Measurements from ENCODE around the gene SALL3. TPM values are rescaled to one million over a fixed set of nuclear protein-coding genes. Genes with fewer than 3 reads are reported as not detected.

SALL3 gene
- total RNA-seq, 1 donor from 2014 or later: 0.36 TPM

DNA sequence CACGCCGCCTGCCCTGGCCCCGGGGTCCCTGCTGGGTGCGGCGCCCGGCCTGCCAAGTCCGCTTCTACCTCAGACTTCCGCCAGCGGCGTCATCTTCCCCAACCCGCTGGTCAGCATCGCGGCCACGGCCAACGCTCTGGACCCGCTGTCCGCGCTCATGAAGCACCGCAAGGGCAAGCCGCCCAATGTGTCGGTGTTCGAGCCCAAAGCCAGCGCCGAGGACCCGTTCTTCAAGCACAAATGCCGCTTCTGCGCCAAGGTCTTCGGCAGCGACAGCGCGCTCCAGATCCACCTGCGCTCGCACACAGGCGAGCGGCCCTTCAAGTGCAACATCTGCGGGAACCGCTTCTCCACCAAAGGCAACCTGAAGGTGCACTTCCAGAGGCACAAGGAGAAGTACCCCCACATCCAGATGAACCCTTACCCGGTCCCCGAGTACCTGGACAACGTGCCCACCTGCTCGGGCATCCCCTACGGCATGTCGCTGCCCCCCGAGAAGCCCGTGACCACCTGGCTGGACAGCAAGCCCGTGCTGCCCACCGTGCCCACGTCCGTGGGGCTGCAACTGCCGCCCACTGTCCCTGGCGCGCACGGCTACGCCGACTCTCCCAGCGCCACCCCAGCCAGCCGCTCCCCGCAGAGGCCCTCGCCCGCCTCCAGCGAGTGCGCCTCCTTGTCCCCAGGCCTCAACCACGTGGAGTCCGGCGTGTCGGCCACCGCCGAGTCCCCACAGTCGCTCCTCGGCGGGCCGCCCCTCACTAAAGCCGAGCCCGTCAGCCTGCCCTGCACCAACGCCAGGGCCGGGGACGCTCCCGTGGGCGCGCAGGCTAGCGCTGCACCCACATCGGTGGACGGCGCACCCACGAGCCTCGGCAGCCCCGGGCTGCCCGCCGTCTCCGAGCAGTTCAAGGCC, 13.7 kb downstream of the SALL3 start:
- Histone ChIP-seq H3K4me1 (no peaks in the 10 kb centered on the region), H3K36me3 (no peaks in the 10 kb centered on the region), H3K27me3 (ENCODE audit: low read depth) (peaks cover 65% of the 10 kb centered on the region), H3K9me3 (replicated peaks) (no peaks in the 10 kb centered on the region), H3K27ac (replicated peaks) (no peak overlapping the region), H3K4me3 (no peak overlapping the region)
- no peak for DNase-seq
- TF ChIP-seq, protein P1, sequence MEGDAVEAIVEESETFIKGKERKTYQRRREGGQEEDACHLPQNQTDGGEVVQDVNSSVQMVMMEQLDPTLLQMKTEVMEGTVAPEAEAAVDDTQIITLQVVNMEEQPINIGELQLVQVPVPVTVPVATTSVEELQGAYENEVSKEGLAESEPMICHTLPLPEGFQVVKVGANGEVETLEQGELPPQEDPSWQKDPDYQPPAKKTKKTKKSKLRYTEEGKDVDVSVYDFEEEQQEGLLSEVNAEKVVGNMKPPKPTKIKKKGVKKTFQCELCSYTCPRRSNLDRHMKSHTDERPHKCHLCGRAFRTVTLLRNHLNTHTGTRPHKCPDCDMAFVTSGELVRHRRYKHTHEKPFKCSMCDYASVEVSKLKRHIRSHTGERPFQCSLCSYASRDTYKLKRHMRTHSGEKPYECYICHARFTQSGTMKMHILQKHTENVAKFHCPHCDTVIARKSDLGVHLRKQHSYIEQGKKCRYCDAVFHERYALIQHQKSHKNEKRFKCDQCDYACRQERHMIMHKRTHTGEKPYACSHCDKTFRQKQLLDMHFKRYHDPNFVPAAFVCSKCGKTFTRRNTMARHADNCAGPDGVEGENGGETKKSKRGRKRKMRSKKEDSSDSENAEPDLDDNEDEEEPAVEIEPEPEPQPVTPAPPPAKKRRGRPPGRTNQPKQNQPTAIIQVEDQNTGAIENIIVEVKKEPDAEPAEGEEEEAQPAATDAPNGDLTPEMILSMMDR (IDR thresholded peaks at IDR 0.05; ENCODE audit: borderline replicate concordance): no peak
- intact Hi-C loops (cut with micrococcal nuclease): no loop called here

- DNase-seq: no peak
- intact Hi-C loops (cut with micrococcal nuclease): no loop called here
- H3K9me3 ChIP-seq (replicated peaks): no peaks in the 10 kb centered on the region
- H3K36me3 ChIP-seq: no peaks in the 10 kb centered on the region
- peaks cover 65% of the 10 kb centered on the region for H3K27me3 ChIP-seq (ENCODE audit: low read depth)
- no peaks in the 10 kb centered on the region for H3K4me1 ChIP-seq
- TF ChIP-seq, protein P1 (IDR thresholded peaks at IDR 0.05; ENCODE audit: borderline replicate concordance): no peak
- no peak overlapping the region for H3K27ac ChIP-seq (replicated peaks)
- no peak overlapping the region for H3K4me3 ChIP-seq
Measured at GRCh38 chr18:78994000-78994399, 14.4 kb downstream of the SALL3 start.

GRCh38 chr18:78994531-78994930, 14.9 kb downstream of the SALL3 start:
- Histone ChIP-seq H3K27ac (replicated peaks) (no peak overlapping the region), H3K9me3 (replicated peaks) (no peaks in the 10 kb centered on the region), H3K4me1 (no peaks in the 10 kb centered on the region), H3K27me3 (ENCODE audit: low read depth) (peaks cover 65% of the 10 kb centered on the region), H3K36me3 (no peaks in the 10 kb centered on the region), H3K4me3 (no peak overlapping the region)
- DNase-seq: no peak
- intact Hi-C loops (cut with micrococcal nuclease): no loop called here
- TF ChIP-seq, protein P1 (IDR thresholded peaks at IDR 0.05; ENCODE audit: borderline replicate concordance): no peak

GRCh38 chr18:78994977-78995582, 15.5 kb downstream of the SALL3 start:
- Histone ChIP-seq H3K27me3 (ENCODE audit: low read depth) (peaks cover 65% of the 10 kb centered on the region), H3K27ac (replicated peaks) (no peak overlapping the region), H3K36me3 (no peaks in the 10 kb centered on the region), H3K4me1 (no peaks in the 10 kb centered on the region), H3K4me3 (no peak overlapping the region), H3K9me3 (replicated peaks) (no peaks in the 10 kb centered on the region)
- DNase-seq: no peak
- TF ChIP-seq, protein P1 (IDR thresholded peaks at IDR 0.05; ENCODE audit: borderline replicate concordance): no peak
- intact Hi-C loops (cut with micrococcal nuclease): no loop called here

GRCh38 chr18:78995740-78996395, 16.2 kb downstream of the SALL3 start:
- no peak for DNase-seq
- TF ChIP-seq, protein P1 (IDR thresholded peaks at IDR 0.05; ENCODE audit: borderline replicate concordance): no peak
- intact Hi-C loops (cut with micrococcal nuclease): no loop called here
- Histone ChIP-seq H3K4me3 (no peak overlapping the region), H3K36me3 (no peaks in the 10 kb centered on the region), H3K9me3 (replicated peaks) (no peaks in the 10 kb centered on the region), H3K4me1 (no peaks in the 10 kb centered on the region), H3K27ac (replicated peaks) (no peak overlapping the region), H3K27me3 (ENCODE audit: low read depth) (peaks cover 65% of the 10 kb centered on the region)

Data from left ventricle myocardium inferior (tissue), 1 donor.